ENCODE results near the gene IGF2BP2.

The IGF2BP2 gene

GRCh38 chr3:185827595-185828344 lies 2.9 kb upstream of the IGF2BP2 start:
- TF ChIP-seq CTCF (IDR thresholded peaks at IDR 0.05), result no peak
- Histone ChIP-seq H3K4me3 (no peak overlapping the region), H3K27ac (no peak overlapping the region)
- DNase-seq (ENCODE audit: low spot score), result no peak

DNA sequence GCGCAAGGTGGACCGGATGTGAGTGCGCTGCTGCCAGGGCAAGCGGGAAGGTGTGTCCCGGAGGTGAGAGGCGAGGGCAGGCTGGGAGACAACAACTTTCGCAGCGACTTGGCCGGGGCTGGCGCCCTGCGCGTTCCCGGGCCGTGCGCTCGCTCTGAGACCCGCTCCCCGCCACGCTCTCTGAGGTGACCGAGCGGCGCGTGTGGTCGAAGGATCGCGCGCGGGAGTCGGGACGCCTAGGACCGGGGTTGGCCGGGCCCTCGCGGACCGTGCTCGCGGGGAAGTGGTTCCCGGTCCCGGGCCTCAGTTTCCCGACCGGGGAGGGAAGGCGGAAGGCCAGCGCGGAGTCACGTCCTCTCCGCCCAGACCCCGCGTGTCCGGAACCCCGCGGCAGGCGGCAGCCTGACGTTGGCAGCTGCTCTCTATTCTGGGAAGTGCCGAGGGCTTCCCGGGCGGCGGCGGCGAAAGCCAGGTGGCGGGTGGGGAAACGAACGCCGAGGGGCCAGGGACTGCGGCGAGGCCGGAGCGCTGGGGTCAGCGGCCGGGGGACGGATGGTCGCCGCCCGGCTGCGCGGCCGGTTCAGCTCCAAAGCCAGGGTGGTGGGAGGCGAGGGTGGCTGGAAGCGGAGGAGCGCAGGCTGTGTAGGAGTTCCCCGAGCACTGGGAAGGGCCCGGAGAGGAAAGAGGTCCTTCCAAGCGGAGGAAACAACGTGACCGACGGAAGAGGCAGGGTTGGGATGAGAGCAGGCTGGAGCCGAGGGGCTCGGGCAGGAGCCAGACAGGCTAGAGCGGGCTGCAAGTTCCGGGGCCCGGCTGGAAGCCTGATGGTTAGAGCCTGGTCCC lies 1.0 kb upstream of the IGF2BP2 start:
- TF ChIP-seq CTCF (IDR thresholded peaks at IDR 0.05), result no peak
- Histone ChIP-seq H3K27ac (peak overlapping the region in 1 of 2 donors; percentile 79), H3K4me3 (peak overlapping the region; percentile 71)
- no peak for DNase-seq (ENCODE audit: low spot score)

GRCh38 chr3:185824051-185825005 lies 514 bp downstream of the IGF2BP2 start:
- H3K4me3 ChIP-seq, result peak overlapping the region; percentile 71
- no peak for TF ChIP-seq CTCF (IDR thresholded peaks at IDR 0.05)
- H3K27ac ChIP-seq, result peak overlapping the region; percentile 37 to 79
- DNase-seq (ENCODE audit: low spot score), result no peak

GRCh38 chr3:185823078-185824044 lies 1.5 kb downstream of the IGF2BP2 start:
- DNase-seq (ENCODE audit: low spot score), result no peak
- Histone ChIP-seq H3K4me3 (peak overlapping the region; percentile 71), H3K27ac (peak overlapping the region; percentile 2 to 45)
- no peak for TF ChIP-seq CTCF (IDR thresholded peaks at IDR 0.05)

GRCh38 chr3:185822221-185823000 lies 2.4 kb downstream of the IGF2BP2 start:
- Histone ChIP-seq H3K4me3 (peak overlapping the region; percentile 71), H3K27ac (no peak overlapping the region)
- no peak for DNase-seq (ENCODE audit: low spot score)
- TF ChIP-seq CTCF (IDR thresholded peaks at IDR 0.05), result no peak

Measured in coronary artery (tissue), 2 donors.